Measurements from ENCODE around the gene TNFAIP8.
A peak's percentile ranks its signal among the peaks of the same experiment; 100 is the strongest.
"Not testable (repeated sequence)": the region's sequence is repeated elsewhere in the genome, so short reads cannot be mapped to it uniquely, and the experiment has no call there.

TNFAIP8 gene

GRCh38 chr5:119432674-119433237 lies 76.9 kb downstream of the TNFAIP8 start:
- DNase-seq: not testable (repeated sequence)

- peak; percentile 60 for DNase-seq
Observed at GRCh38 chr5:119435436-119436132, 79.8 kb downstream of the TNFAIP8 start.

- not testable (repeated sequence) for DNase-seq
Observed at GRCh38 chr5:119437785-119438586, 82.2 kb downstream of the TNFAIP8 start.

GRCh38 chr5:119438587-119438917 lies 82.7 kb downstream of the TNFAIP8 start:
- not testable (repeated sequence) for DNase-seq

GRCh38 chr5:119439140-119439631 lies 83.4 kb downstream of the TNFAIP8 start:
- no peak for DNase-seq

GRCh38 chr5:119439632-119440031 lies 83.8 kb downstream of the TNFAIP8 start:
- DNase-seq: not testable (repeated sequence)

- DNase-seq: not testable (repeated sequence)
Observed at GRCh38 chr5:119444643-119445042, 88.8 kb downstream of the TNFAIP8 start.

GRCh38 chr5:119445544-119445943 lies 89.7 kb downstream of the TNFAIP8 start:
- DNase-seq: no peak

Measured in femur (tissue), 1 donor.